Left lung (tissue), 10 donors: ENCODE measurements around the gene CMIP. TPM values are rescaled to one million over a fixed set of nuclear protein-coding genes. Genes with fewer than 3 reads are reported as not detected.
"Not testable (repeated sequence)": the region's sequence is repeated elsewhere in the genome, so short reads cannot be mapped to it uniquely, and the experiment has no call there.

Experiments
- ATAC-seq: fragments of 200-7000 bp; cut with Tn5 transposase; one replicate; pipeline ENCODE4 v1.9.1; 2020; ENCODE audit warnings: moderate library complexity
- DNase-seq, 4 donors: peaks; one replicate each; pipeline ENCODE4 v3.0.0-alpha.2; 2013 to 2020
- H3K27ac ChIP-seq, 2 donors: fragments of 200-600 bp; sonication (generic) in 1 of 2; one replicate each; pipeline versions ENCODE4 v1.5.0 to v1.8.0; 2020 to 2021
- H3K27me3 ChIP-seq, 2 donors: fragments of 200-600 bp; sonication (generic) in 1 of 2; one replicate each; pipeline versions ENCODE4 v1.5.0 to v1.8.0; 2020 to 2021
- H3K36me3 ChIP-seq, 2 donors: fragments of 200-600 bp; sonication (generic) in 1 of 2; one replicate each; pipeline versions ENCODE4 v1.5.0 to v1.8.0; 2020 to 2021
- H3K4me1 ChIP-seq, 2 donors: fragments of 200-600 bp; one replicate each; pipeline ENCODE4 v1.8.0; 2021
- H3K4me3 ChIP-seq, 2 donors: fragments of 200-600 bp; sonication (generic) in 1 of 2; one replicate each; pipeline versions ENCODE4 v1.5.0 to v1.8.0; 2020 to 2021; ENCODE audit warnings: mild to moderate bottlenecking in 1 of 2
- H3K9me3 ChIP-seq, 2 donors: fragments of 200-600 bp; sonication (generic) in 1 of 2; one replicate each; pipeline versions ENCODE4 v1.5.0 to v1.8.0; 2020 to 2021
- CTCF ChIP-seq, 2 donors: fragments of 200-600 bp; sonication (generic) in 1 of 2; IDR thresholded peaks; one replicate each; pipeline versions ENCODE4 v1.5.0 to v1.8.0; 2021; ENCODE audit warnings: antibody characterized with exemption in 2 of 2
- intact Hi-C, 2 donors: fragments of 100-400 bp; cut with DNase I; formaldehyde crosslinking; loops; one replicate each; pipeline versions ENCODE4 v1.11.2 to v1.14.2; 2022
- polyA plus RNA-seq, 6 donors: library from polyadenylated mRNA; unstranded; fragments of 120-200 nt; gene quantifications; one replicate each; pipeline ENCODE4 v1.2.1, GENCODE V29; 2013; ENCODE audit not compliant: insufficient read length in 6 of 6
- total RNA-seq, 2 donors: library from RNA; stranded (reverse); fragmentation: NEBNext Ultra II Directional; extraction: Animal tissue kit (Norgen Biotek cat#: 25700); gene quantifications; one replicate each; pipeline ENCODE4 v1.2.1, GENCODE V29; 2021
- donor health status: DM: no; HTN: yes; CAD: no.
- donor health status: DM: no; HTN: no; CAD: no.

Gene CMIP
- total and polyA plus RNA-seq, 8 donors = 35.3 to 55.8 (median 40.4) TPM

GRCh38 chr16:81740169-81740568, 295.6 kb downstream of the CMIP start:
- intact Hi-C loops = no loop called here
- ATAC-seq = no peak
- H3K27me3 ChIP-seq = no peaks in the 10 kb centered on the region

DNA sequence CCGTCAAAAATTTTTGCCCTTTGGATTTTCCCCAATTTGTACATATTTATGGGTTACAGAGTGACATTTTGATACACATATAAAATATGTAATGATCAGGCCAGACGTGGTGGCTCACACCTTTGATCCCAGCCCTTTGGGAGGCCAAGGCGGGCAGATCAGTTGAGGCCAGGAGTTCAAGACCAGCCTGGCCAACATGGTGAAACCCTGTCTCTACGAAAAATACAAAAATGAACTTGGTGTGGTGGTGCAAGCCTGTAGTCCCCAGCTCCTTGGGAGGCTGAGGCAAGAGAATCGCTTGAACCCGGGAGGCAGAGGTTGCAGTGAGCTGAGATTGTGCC, 296.8 kb downstream of the CMIP start:
- ATAC-seq, H3K9me3 ChIP-seq, H3K4me3 ChIP-seq, DNase-seq, H3K36me3 ChIP-seq, intact Hi-C loops, H3K27ac ChIP-seq, H3K27me3 ChIP-seq: not testable (repeated sequence)
- peaks cover 4 to 47% of the 10 kb centered on the region in 2 donors for H3K4me1 ChIP-seq

More at GRCh38 chr16:81740169-81740568, 295.6 kb downstream of the CMIP start:
- Histone ChIP-seq H3K36me3 (no peaks in the 10 kb centered on the region), H3K9me3 (no peaks in the 10 kb centered on the region), H3K4me1 (peaks cover 4 to 39% of the 10 kb centered on the region in 2 donors), H3K4me3 (no peak overlapping the region), H3K27ac (peak overlapping the region in 1 of 2 donors; percentile 41)
- no peak for TF ChIP-seq CTCF (IDR thresholded peaks at IDR 0.05)
- DNase-seq = no peak

DNA sequence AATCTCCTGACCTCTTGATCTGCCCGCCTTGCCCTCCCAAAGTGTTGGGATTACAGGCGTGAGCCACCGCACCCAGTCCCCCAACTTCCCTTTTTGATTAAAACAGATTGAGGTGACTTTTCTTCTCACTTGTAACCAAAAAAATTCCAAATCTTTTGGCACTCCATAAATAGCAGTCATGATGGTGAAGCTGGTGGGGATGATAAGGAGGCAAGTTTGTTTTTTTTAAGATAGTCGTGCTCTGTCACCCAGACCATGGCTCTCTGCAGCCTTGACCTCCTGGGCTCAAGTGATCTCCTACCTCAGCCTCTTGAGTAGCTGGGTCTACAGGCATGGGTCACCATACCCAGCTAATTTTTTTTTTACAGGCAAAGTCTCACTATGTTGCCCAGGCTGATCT, 299.8 kb downstream of the CMIP start:
- H3K4me1 ChIP-seq = peaks cover 0 to 31% of the 10 kb centered on the region in 2 donors
- ATAC-seq = no peak
- H3K4me3 ChIP-seq = no peak overlapping the region
- no peak for DNase-seq
- no peaks in the 10 kb centered on the region for H3K36me3 ChIP-seq
- no peak overlapping the region for H3K27ac ChIP-seq
- no peaks in the 10 kb centered on the region for H3K27me3 ChIP-seq
- H3K9me3 ChIP-seq = no peaks in the 10 kb centered on the region
- no peak for TF ChIP-seq CTCF (IDR thresholded peaks at IDR 0.05)
- intact Hi-C loops = no loop called here

DNA sequence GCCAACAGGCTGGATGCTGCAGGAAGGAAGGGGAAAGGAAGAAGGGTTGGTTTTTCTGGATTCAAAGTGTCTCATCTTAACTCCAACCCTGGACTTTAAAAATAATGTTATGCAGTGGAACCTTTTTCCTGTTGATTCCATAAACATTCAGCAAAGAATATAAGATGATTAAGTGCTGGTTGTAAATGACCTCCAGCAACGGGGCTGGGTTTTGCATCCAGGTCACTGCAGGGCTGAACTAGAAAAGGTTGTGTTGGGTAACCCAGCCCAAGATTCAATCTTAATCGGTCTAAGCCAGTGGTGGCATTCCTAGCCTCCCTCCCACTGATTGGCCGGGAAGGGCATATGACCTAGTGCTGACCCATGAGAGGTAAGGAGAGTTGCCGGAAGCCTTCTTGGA, 300.3 kb downstream of the CMIP start:
- no peak for DNase-seq
- ATAC-seq = no peak
- no peak for TF ChIP-seq CTCF (IDR thresholded peaks at IDR 0.05)
- H3K36me3 ChIP-seq = no peaks in the 10 kb centered on the region
- H3K27me3 ChIP-seq = no peaks in the 10 kb centered on the region
- no peaks in the 10 kb centered on the region for H3K9me3 ChIP-seq
- H3K4me3 ChIP-seq = no peak overlapping the region
- no peak overlapping the region for H3K27ac ChIP-seq
- intact Hi-C loops = no loop called here
- H3K4me1 ChIP-seq = peaks cover 0 to 25% of the 10 kb centered on the region in 2 donors

GRCh38 chr16:81745704-81746558, 301.3 kb downstream of the CMIP start:
- ATAC-seq (peak; percentile 94), DNase-seq (peak; percentile 52 to 91 (median 72))
- TF ChIP-seq CTCF (IDR thresholded peaks at IDR 0.05) = no peak
- no peaks in the 10 kb centered on the region for H3K36me3 ChIP-seq
- peak overlapping the region in 1 of 2 donors; percentile 68 for H3K27ac ChIP-seq
- H3K9me3 ChIP-seq = no peaks in the 10 kb centered on the region
- peak overlapping the region; percentile 18 to 40 for H3K4me3 ChIP-seq
- H3K27me3 ChIP-seq = no peaks in the 10 kb centered on the region
- H3K4me1 ChIP-seq = peaks cover 0 to 15% of the 10 kb centered on the region in 2 donors
- intact Hi-C loops = no loop called here
